MM.1S (cell line): ENCODE results near the gene KCNQ1.

Source experiments
- CTCF ChIP-seq: fragments of 300-600 bp; sonication (generic); IDR thresholded peaks from 2 replicates; pipeline ENCODE4 v1.5.1; 2016; ENCODE audit warnings: antibody characterized with exemption, low read length, mixed read lengths
- EZH2 ChIP-seq: fragments of 300-600 bp; sonication (generic); optimal IDR thresholded peaks from 2 replicates; pipeline ENCODE3; 2017; ENCODE audit warnings: low read depth, mild to moderate bottlenecking, antibody characterized with exemption, low read length, mixed read lengths
- EZH2phosphoT487 ChIP-seq: fragments of 300-600 bp; sonication (generic); IDR thresholded peaks from 2 replicates; pipeline ENCODE4 v1.6.1; 2018; ENCODE audit warnings: antibody characterized with exemption, low read length

- no peak for TF ChIP-seq CTCF
- TF ChIP-seq EZH2: no peak
- TF ChIP-seq EZH2phosphoT487: no peak
These were observed 351.3 kb downstream of the KCNQ1 start for GRCh38 chr11:2796091-2796490.
